HG03558 (cell line): ENCODE results near the gene GRIK3.
"Not testable (repeated sequence)": the region's sequence is repeated elsewhere in the genome, so short reads cannot be mapped to it uniquely, and the experiment has no call there.

Experiments used
- ATAC-seq: cut with Tn5 transposase; IDR thresholded peaks from one replicate; pipeline ENCODE4 v1.9.1; 2021; ENCODE audit warnings: moderate number of reproducible peaks; ENCODE audit not compliant: unreplicated experiment; ENCODE audit errors: extremely low read depth

Gene GRIK3

DNA sequence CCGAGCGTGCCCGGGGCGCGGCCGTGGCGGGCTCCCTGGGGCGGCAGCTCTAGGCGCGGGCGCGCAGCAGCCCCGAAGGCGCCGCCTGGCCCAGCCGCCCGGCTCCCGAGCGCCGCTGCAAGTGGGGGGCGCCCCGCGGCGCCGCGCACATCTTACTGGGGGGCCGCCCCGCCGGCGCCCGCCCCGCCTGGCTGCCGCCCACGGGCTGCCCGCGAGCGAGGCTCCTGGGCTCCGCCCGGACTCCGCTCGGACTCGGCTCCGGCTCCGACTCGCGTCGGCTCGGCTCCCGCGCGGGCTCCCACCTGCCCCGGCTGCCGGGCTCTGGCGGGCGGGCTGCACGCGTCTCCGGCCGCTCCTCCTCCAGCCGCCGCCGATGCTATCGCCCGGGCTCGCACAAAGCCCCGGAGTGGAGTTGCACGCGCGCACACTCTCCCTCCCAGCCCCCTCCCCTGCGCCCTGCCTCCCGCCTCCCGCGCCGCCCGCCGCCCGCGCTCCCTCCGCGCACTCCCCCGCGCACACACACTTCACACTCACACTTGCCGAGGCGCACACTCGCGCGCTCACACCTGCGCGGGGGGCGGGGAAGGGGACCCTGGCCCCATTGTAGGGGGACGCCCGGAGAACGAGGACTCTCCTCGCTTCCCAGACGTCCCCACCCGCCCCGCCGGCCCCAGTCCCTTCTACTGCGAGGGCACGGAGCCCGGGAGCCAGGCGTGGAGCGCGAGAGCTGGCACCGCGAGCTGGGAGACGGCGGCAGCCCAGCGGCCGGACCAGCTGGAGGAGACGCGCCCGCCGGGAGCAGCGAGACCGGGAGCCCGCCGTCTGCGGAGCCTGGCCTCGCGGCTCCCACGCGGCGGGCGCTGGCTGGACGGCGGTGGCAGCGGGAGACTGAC lies at the start of gene GRIK3:
TSS of gene GRIK3 (minus strand) at position 395 of the 893 bp plus-strand sequence. CDS start 407 bp downstream, outside the sequence.
- no peak for ATAC-seq

DNA sequence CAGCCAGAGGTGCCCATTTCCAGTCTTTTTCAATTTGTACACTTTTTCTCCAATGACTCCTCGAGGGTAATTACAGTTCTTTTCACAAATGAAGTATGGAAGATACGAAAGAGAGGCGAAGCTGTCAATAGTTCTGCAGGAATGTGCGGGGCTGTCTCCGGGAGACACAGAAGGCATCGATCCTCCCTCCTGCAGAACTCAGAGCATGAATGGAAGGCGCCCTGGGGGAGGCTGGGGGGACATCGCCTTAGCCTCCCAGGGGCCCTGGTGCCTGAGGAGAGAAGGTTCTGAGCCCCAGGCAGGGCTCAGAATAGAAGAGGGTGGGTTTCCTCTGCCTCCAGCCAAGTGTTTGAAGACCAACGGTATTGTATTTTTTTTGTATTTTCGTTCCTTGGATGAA lies 49.7 kb upstream of the GRIK3 start:
- no peak for ATAC-seq

DNA sequence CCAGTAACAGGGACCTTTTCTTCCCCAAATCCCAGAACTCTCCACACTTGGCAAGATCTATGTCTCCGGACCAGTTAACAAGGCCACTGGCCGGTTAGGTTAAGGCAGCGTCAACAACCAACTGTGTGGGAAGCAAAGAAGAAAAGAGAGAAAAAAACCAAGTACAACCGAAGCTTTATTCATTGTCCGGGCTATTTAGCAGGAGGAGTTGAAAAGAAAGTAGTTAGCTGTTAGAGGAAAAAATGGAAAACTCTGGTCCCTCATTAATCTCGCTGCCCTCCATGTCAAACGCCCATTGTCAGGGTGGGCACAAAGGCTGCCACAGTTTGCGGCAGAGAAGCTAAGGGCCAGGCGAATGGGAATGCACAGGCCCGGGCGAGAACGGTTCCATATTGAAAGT lies 49.3 kb upstream of the GRIK3 start:
- ATAC-seq: no peak

DNA sequence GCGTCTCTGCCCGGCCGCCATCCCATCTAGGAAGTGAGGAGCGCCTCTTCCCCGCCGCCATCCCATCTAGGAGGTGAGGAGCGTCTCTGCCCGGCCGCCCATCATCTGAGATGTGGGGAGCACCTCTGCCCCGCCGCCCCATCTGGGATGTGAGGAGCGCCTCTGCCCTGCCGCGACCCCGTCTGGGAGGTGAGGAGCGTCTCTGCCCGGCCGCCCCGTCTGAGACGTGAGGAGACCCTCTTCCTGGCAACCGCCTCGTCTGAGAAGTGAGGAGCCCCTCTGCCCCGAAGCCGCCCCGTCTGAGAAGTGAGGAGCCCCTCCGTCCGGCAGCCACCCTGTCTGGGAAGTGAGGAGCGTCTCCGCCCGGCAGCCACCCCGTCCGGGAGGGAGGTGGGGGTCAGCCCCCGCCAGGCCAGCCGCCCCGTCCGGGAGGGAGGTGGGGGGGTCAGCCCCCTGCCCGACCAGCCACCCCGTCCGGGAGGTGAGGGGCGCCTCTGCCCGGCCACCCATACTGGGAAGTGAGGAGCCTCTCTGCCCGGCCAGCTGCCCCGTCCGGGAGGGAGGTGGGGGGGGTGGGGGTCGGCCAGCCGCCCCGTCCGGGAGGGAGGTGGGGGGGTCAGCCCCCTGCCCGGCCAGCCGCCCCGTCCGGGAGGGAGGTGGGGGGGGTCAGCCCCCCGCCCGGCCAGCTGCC lies 46.1 kb upstream of the GRIK3 start:
- not testable (repeated sequence) for ATAC-seq

DNA sequence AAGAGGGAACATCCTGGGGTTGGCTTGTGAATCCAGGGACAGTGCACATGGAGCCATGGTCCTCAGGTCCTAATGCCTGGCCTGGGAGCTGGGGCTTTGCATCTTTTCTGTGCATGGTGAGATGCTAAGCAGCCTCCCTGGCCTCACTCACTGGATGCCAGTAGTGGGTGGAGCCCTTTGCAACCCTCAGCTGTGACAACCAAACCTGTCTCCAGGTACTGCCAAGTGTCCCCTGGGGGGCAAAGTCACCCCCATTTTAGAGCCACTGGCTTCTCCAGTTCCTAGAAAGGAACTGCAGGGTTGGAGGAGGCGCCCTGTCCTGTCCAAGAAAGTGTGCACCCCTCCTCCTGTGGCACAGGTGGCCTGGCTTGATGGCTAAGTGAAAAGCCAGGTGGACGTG lies 44.6 kb upstream of the GRIK3 start:
- no peak for ATAC-seq

DNA sequence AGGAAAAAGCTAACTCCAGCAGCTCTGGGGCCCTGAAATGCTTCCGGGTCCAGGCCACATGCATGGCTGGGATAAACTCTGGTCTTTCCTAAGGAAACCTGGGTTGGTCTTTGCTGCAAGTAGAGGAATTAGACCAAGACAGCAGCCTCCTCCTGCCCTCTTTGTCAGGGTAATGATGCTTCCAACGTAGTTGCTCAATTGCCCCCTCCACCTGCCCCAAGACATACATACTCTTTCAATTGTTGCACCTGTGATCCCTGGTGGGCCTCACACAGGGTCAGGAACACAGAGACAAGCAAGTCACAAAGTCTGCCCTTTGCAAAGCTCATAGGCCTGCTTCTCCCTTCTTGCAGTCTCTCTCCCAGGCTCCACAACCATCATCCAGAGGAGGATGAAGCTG lies 41.9 kb upstream of the GRIK3 start:
- no peak for ATAC-seq

DNA sequence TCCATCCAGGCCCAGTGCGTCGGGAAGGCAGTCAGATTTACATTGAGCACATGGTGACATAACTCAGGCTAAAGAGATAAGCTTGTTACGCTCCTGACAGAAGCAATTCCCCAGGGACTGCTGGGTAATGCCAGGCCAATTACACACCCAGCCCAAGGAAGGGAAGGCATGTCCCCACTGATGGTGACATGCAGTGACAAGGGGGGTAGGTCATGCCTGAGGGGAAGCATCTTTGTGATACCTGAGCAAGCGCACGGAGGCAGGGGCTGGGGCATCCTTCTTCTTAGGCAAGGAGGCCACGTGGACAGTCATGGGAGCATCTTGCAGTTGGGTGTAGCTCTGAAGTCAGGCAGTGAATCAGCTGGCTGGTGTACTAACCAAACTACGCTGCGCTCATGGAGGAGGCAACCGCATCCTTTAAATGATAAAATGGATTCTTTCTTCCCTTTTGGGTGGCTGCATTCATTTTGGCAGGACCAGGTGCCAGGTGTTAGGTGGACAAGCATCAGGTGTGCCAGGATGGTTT lies 39.6 kb upstream of the GRIK3 start:
- no peak for ATAC-seq

DNA sequence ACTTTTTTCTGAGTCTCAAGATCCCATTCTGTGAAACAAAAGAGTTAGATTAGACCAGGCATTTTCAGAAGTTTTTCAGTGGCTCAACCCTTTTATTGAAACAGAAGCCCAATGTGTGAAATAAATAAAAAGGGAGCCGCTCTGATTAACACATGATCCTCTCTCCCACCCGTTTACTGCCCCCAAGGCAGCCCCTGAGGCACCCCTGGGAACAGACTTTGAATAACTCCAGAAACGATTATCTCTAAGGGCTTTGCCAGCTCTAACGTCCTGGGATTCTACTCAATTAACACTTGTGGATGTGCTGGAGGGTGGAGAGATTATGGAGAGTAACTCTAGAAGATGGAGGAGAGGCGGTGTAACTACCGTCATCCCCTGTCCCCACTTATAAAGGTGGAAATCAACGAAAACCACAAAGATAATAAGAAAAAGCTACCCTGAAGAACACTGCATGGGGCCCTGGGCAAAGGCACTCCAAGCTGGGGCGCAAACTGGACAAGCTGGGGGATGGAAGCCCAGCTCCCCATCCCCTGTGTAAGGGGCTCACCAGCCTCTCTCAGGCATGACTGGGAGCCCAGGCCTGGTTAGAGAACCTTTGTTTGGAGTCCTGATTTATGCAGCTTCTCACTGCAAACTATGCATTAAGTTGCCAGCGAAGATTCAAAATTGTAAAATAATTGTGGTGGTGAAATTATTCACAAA lies 39.0 kb upstream of the GRIK3 start:
- no peak for ATAC-seq

DNA sequence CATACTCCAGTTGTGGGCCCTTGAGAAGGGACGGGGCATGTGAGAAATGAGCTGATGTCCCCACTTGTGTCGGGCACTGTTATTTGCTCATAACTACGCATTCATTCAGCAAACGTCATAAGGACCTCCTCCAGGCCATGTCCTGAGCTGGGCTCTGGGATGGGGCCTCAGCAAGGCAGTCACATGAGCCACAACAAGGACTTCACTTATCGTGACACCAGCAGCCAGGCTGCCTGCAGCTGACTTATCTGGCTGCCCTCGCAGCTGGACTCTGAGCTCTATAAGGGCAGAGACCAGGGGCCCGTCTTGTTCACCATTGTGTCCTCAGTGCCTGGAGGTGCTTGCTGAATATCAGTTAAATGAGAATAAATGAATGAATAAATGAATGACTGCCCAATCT lies 37.5 kb upstream of the GRIK3 start:
- no peak for ATAC-seq

DNA sequence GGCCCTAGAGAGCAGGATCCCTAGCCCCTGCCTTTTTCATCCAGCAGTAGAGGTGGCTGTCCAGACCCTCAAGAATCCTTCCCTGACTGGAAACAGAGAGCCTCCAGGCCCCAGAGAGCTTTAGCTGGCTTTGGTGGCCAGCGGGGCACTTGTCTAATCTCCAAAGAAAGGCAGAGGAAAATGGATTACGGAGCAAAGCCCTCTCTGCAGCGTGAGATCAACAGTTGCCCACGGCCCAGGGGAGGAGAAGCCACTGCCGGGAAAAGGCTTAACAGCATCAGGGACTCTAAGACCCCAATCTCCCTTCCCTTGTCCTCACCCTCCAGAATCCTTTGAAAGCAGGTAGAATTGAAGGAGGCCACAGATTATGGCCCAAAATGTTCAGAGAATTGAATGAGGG lies 35.8 kb upstream of the GRIK3 start:
- ATAC-seq: no peak

DNA sequence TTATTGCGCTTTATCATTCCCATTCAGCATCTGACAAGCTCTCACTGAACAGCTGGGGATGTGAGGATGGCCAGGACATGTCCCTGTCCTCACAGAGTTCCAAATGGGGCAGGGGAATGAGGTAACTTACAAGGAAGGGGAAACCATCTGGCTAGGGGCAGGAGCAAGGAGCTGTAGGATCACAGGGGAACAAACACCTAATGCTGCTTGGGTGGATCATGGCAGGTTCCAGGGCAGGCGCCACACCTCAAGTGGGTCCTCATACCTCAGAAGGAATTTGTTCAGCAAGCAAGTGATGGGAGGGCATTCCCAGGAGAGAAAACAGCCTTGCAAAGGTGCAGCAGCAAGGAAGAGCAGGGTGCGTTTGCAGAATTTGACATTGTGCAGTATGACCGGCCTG lies 35.1 kb upstream of the GRIK3 start:
- no peak for ATAC-seq

DNA sequence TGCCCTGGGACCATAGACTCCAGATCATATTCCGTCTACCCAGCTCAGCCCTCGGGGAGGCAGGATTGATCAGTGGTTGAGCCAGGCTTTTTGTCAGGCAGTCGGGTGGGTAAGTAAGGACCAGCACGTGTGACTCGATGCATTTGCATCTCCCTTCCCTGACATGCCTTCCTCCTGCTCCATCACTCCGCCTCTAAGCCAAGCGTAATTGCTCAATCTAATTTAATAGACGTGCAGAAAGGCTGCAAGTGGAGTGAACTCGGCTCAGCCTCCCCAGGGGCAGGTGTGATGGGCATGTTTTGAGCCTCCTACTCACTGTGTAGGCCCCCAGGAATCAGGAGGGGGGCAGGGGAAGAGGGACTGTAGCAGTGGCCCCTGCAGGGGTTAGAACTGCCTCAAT lies 34.6 kb upstream of the GRIK3 start:
- ATAC-seq: no peak

DNA sequence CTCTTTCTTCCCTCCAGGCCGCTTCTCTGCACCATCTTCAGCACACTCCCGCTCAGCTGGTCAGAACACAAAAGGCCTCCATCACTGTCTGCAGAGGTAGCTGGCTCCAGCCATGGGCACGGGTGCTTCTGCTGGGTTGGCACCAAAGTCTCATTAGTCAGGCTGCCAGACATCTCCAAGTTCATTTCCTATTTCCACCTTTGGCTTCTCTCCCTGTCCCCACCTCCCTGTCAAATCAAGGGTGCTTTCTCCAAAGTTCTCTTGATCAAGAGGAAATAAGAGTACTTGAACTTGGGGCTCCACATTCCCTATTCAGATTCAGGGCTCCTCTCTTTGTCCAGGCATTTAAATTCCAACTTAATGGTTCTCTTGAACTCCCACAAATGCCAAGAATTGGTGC lies 33.9 kb upstream of the GRIK3 start:
- ATAC-seq: no peak

DNA sequence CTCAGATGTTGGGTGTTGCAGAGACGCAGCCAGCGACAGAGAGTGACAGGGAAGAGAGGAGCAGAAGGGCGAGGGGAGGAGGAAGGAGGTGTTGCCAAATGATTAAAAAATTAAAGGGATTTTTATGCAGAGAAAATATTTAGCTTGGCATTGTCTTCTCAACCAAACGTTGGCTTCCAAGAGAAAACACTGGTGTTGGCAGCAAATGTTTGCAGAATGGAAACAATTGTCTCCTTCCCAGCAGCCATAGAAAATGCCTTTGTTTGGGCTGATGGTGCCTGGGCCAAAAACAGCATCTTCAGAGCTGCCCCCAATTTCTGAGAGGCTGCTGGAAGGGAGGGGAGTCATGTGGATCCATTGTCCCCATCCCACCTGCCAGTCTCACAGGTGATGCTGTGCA lies 29.7 kb upstream of the GRIK3 start:
- no peak for ATAC-seq

DNA sequence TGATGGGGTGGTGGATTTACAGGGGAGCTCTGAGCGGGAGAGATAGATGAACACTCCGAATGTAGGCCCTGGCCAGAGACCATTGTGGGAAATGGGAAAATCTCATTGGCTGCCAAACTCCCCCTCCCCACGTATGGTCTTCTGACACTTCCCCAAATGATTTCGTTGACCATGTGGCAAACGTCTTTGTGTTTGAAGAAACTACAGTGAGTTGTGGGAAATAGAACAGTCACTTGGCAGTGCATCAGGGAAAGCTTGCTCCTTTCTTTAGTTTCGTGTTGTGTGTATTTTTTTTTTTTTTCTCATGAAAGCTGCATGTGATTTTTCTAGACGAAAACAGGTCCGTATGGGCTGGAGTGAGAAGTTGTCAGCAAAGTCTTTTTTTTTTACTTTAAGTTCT lies 25.0 kb upstream of the GRIK3 start:
- ATAC-seq: no peak

DNA sequence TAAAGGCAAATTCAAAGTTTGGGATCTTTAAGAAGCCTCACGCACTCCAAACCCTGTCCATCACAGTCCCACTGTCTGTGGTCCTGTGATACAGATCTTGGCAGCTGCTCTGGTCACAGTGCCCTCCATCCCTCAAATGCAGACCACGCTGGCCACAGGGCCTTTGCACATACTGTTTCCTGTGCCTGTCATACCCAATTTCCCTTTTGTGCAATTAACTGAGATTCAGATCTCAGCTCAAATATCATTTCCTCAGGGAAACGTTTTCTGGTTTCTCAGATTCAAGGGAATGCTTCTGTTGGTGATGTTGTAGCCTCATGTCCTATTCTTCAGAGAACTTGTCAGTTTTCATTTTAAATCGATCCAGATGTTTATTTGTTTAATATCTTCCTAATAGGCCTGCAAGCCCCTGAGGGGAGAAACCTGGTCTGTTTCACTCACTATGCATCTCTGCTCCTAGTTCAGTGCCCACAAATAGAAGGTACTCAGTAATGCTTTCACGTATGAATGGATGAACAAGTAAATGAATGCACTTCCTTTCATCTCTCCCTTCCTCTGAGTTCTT lies 24.2 kb upstream of the GRIK3 start:
- ATAC-seq: no peak

DNA sequence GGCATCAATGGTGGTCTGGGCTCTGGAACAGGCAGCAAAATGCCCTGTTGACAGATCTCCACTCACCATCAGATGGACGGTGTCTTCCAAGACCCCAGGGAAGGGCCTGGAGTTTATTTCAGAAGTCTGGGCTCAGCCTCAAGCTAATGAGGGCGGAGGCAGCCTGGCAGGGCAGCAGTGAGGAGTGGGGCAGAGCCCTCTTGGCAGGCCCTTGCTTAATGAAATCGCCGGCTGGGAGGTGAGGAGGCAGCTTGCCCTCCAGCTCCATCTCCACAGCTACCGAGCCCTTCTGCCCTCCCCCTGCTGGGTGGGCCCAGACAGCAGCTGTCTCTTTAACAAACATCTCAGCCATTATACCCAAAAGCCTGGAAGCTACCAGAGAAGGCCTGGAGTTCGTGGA lies 22.0 kb upstream of the GRIK3 start:
- ATAC-seq: no peak

DNA sequence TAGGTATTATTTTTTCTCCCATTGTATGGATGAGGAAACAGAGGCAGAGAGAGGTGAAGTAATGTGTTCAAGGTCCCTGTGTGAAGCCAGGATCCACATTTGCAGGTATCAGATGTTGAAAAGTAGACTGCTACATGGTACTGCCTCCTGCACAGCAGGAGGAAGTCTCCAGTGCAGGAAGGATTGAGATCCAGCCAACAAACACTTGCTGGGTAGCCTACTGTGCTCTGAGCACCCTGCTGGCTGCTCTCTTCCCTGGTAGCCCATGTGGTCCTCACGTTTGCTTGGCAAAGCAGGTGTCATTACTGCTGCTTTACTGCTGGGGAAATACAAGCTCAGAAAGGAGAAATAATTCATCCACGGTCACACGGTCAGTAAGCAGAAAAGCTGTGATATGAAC lies 21.3 kb upstream of the GRIK3 start:
- ATAC-seq: no peak

DNA sequence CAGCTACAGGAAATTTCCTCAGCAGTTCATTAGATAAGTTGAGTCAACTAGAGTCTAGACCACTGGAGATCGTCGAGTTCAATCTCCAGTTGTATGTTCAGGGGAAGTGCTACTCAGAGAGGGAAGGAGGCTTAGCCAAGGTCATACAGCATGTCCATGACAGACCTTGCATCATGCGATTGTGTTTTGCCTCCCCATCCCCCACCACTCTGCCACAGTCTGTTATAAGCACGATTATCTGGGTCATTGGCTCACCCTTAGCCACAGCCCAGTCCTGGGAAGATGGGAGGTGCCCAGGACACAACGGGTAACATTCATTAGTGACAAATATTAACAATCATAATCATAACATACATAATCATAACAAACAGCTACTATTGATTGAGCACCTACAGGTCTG lies 18.9 kb upstream of the GRIK3 start:
- ATAC-seq: no peak

DNA sequence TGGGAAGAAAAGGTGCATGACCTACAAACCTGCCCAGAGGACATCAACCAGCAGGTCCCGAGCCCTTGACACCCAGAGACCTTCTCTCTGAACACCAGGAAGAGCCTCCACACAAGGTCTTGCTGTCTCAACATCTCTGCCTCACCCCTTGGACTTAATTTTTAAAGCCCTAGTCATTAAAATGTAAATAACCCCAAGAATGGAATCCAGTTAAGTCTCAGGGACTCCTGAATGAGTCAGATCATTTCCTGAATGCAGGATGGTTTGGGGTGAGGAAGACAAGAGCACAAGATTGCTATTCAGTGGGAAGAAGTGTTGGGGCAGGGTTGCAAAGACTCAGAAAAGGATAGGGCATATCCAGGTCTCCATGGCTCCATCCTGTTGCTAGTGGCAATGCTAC lies 17.8 kb upstream of the GRIK3 start:
- ATAC-seq: no peak

DNA sequence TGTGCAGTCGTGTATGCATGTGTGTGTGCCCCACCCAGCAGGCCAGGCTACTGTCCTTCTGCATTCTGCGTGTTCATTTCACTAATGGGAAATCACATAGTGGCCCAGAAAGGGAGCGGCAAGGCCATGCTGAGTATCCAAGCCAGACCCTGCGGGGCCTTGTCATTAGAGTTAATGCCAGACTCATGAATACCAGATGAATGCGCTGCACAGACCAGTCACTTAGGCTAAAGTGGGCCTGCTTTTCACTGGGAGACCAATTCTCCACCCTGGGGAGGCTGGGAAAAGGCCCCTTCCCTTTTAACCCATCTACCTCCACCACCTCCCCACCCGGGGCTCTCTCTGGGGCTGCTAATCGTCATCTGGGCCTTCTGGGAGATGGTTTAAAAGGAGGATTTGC lies 17.0 kb upstream of the GRIK3 start:
- no peak for ATAC-seq
